ENCODE results near the gene SCYL2. TPM values are rescaled to one million over a fixed set of nuclear protein-coding genes. Genes with fewer than 3 reads are reported as not detected.
A peak's percentile ranks its signal among the peaks of the same experiment; 100 is the strongest.

The SCYL2 gene
- total and polyA plus RNA-seq, 2 of the 13 experiments (the other 11 are each of a cell fraction or from before 2014, with no cell fraction given) = 11.4 to 28.8 TPM

GRCh38 chr12:100266835-100267602 is at the start of gene SCYL2, which contains the start of gene DEPDC4 (continued):
- TF ChIP-seq, protein P1, sequence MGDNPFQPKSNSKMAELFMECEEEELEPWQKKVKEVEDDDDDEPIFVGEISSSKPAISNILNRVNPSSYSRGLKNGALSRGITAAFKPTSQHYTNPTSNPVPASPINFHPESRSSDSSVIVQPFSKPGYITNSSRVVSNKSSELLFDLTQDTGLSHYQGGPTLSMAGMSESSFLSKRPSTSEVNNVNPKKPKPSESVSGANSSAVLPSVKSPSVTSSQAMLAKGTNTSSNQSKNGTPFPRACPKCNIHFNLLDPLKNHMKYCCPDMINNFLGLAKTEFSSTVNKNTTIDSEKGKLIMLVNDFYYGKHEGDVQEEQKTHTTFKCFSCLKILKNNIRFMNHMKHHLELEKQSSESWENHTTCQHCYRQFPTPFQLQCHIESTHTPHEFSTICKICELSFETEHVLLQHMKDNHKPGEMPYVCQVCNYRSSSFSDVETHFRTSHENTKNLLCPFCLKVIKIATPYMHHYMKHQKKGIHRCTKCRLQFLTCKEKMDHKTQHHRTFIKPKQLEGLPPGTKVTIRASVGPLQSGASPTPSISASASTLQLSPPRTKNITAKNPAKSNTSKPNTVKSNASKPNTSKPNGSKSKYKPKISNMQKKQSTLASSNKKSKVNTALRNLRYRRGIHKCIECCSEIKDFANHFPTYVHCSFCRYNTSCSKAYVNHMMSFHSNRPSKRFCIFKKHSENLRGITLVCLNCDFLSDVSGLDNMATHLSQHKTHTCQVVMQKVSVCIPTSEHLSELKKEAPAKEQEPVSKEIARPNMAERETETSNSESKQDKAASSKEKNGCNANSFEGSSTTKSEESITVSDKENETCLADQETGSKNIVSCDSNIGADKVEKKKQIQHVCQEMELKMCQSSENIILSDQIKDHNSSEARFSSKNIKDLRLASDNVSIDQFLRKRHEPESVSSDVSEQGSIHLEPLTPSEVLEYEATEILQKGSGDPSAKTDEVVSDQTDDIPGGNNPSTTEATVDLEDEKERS (CRISPR knock-in tag; IDR thresholded peaks at IDR 0.05) = no peak
- TF ChIP-seq MAZ (IDR thresholded peaks at IDR 0.05; ENCODE audit: borderline replicate concordance, low read depth, low read length) = 0 out of 2 replicates have a peak, but pooled peaks have one; percentile 16
- TF ChIP-seq MAZ (CRISPR knock-in tag; IDR thresholded peaks at IDR 0.05; ENCODE audit: low read depth) = peak; percentile 71; the same call in 1 of the 2 replicates
- peak; percentile 83 for TF ChIP-seq SAP130 (CRISPR knock-in tag; IDR thresholded peaks at IDR 0.05; ENCODE audit: low read depth)
- no peak for TF ChIP-seq BRD4 (CRISPR knock-in tag; IDR thresholded peaks at IDR 0.05)
- TF ChIP-seq, protein P2, sequence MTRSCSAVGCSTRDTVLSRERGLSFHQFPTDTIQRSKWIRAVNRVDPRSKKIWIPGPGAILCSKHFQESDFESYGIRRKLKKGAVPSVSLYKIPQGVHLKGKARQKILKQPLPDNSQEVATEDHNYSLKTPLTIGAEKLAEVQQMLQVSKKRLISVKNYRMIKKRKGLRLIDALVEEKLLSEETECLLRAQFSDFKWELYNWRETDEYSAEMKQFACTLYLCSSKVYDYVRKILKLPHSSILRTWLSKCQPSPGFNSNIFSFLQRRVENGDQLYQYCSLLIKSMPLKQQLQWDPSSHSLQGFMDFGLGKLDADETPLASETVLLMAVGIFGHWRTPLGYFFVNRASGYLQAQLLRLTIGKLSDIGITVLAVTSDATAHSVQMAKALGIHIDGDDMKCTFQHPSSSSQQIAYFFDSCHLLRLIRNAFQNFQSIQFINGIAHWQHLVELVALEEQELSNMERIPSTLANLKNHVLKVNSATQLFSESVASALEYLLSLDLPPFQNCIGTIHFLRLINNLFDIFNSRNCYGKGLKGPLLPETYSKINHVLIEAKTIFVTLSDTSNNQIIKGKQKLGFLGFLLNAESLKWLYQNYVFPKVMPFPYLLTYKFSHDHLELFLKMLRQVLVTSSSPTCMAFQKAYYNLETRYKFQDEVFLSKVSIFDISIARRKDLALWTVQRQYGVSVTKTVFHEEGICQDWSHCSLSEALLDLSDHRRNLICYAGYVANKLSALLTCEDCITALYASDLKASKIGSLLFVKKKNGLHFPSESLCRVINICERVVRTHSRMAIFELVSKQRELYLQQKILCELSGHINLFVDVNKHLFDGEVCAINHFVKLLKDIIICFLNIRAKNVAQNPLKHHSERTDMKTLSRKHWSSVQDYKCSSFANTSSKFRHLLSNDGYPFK (CRISPR knock-in tag; IDR thresholded peaks at IDR 0.05; ENCODE audit: borderline replicate concordance) = 0 out of 2 replicates have a peak, but pooled peaks have one; percentile 40
- TF ChIP-seq SMAD9 (CRISPR knock-in tag; IDR thresholded peaks at IDR 0.05) = no peak
- TF ChIP-seq, protein P3, sequence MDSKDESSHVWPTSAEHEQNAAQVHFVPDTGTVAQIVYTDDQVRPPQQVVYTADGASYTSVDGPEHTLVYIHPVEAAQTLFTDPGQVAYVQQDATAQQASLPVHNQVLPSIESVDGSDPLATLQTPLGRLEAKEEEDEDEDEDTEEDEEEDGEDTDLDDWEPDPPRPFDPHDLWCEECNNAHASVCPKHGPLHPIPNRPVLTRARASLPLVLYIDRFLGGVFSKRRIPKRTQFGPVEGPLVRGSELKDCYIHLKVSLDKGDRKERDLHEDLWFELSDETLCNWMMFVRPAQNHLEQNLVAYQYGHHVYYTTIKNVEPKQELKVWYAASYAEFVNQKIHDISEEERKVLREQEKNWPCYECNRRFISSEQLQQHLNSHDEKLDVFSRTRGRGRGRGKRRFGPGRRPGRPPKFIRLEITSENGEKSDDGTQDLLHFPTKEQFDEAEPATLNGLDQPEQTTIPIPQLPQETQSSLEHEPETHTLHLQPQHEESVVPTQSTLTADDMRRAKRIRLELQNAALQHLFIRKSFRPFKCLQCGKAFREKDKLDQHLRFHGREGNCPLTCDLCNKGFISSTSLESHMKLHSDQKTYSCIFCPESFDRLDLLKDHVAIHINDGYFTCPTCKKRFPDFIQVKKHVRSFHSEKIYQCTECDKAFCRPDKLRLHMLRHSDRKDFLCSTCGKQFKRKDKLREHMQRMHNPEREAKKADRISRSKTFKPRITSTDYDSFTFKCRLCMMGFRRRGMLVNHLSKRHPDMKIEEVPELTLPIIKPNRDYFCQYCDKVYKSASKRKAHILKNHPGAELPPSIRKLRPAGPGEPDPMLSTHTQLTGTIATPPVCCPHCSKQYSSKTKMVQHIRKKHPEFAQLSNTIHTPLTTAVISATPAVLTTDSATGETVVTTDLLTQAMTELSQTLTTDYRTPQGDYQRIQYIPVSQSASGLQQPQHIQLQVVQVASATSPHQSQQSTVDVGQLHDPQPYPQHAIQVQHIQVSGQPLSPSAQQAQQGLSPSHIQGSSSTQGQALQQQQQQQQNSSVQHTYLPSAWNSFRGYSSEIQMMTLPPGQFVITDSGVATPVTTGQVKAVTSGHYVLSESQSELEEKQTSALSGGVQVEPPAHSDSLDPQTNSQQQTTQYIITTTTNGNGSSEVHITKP (CRISPR knock-in tag; IDR thresholded peaks at IDR 0.05; ENCODE audit: low read depth) = 0 out of 2 replicates have a peak, but pooled peaks have one; percentile 13
- TF ChIP-seq ZXDC (CRISPR knock-in tag; IDR thresholded peaks at IDR 0.05) = 0 out of 2 replicates have a peak, but pooled peaks have one; percentile 54
- TF ChIP-seq MTF1 (CRISPR knock-in tag; IDR thresholded peaks at IDR 0.05) = no peak
- TF ChIP-seq RBFOX2 (IDR thresholded peaks at IDR 0.05; ENCODE audit: low read depth, low read length) = peak; percentile 76
- TF ChIP-seq ZBTB21 (CRISPR knock-in tag; IDR thresholded peaks at IDR 0.05) = no peak
- TF ChIP-seq HDAC2 (CRISPR knock-in tag; IDR thresholded peaks at IDR 0.05) = no peak
- peak; percentile 60; the same call in 1 of the 2 replicates for TF ChIP-seq ZNF367 (CRISPR knock-in tag; IDR thresholded peaks at IDR 0.05; ENCODE audit: borderline replicate concordance)
- TF ChIP-seq SATB2 (CRISPR knock-in tag; IDR thresholded peaks at IDR 0.05) = no peak

Data from HepG2 (cell line).